Measurements from ENCODE around the gene IGSF9B. TPM values are rescaled to one million over a fixed set of nuclear protein-coding genes. Genes with fewer than 3 reads are reported as not detected.

IGSF9B gene
- total RNA-seq, 1 donor from 2014 or later = 38.9 TPM

DNA sequence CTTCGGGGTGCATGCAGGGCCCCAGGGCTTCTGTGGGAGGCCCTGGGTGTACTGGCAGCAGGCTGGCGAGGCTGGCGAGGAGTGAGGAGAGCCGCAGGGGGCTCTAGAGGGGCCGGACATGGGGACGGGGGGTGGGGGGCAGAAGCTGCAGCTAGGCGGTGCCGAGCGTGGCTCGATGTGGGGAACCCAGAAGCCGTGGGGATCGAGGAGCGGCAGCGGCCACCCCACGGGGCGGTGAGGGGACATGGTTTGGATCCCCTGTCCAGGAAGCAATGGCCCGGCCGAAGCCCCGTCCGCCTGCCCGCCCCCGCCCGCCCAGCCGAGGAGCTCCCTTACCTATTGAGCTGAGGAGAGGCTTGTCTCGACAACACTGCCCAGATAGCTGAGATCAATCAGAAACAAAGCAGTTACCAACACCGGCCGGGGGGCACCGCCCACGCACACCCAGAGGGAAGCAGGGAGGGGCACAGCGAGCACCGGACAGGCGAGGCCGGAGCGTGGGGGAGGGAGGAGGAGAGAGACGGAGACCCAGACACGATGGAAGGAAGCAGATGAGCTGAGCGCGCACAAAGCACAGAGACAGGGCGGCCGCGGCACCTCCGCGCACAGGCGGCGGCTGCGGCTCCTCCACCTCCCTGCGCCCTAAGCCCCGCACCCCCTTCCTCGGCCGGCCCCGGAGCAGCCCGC, 38.7 kb downstream of the IGSF9B start:
- DNase-seq = no peak
- ATAC-seq (ENCODE audit: poor library complexity) = no peak
- intact Hi-C loops (cut with DNase I) = no loop called here

DNA sequence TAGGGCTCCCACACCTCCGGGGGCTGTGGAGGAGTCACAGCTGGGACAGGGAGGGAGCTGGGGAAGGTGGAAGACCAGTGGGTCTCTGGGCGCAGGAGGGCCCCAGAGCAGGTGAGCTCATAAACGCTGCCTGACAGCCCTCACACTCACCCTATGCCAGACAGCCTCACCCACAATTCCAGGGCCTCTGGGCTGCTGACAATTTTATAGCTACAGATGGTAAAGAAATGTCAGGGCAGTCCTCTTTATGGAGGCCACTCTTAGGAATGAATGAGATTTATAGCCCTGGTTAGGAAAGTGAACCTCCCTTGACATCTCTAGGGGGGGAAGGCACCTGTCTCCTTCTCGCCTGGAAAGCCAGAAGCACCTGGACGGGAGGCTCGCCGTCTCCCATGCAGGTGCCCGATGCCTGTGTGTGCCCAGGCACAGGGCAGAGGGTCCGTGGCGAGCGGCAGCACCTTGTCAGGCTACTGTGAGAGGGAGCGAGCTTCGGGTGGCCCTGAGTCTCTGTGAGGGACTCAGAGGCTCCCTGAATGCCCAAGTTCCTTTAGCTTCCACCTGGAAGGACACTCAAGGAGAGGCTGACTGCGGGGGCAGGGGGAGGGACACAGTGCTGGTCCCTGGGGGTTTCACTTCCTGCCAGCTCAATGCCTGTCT, 39.9 kb downstream of the IGSF9B start:
- intact Hi-C loops (cut with DNase I) = no loop called here
- ATAC-seq (ENCODE audit: poor library complexity) = no peak
- DNase-seq = no peak

DNA sequence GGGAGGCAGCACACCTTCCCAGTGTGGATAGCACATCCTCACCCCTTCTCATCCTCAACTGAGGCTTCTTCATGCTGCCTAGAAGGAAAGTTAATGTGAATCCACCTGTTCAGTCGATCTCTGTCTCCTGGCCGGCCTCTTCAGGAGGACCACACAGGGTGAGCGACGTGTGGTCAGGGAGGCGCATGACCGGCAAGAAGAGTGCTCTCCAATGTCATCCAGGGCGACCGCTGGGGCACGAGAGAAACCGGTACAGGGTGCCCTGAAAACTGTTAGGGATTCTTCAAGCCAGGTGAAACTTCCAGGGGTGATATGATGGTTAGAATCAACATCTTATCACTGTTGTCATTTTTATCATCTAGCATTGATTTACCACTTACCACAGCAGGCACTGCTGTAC, 43.0 kb downstream of the IGSF9B start:
- DNase-seq (no peak), ATAC-seq (ENCODE audit: poor library complexity) (no peak)
- intact Hi-C loops (cut with DNase I) = no loop called here

DNA sequence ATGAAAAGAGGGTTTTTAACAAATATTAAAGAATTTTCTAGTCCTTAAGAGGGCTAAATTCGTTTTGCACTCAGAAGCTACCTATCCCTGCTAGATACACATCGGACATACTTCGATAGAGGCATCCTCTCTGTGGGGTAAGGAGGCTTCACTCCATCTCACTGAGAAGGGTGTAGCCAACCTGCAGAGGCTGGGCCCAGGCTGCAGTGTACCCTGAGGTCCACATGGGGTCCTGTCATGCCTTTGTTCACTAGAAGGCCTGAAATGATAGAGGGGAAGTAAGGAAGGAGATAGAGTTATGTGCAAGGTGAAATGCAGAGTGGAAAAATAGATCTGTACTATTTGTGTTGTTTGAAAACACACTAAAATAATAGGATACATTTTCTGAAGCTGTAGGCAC, 45.6 kb downstream of the IGSF9B start:
- DNase-seq = no peak
- intact Hi-C loops (cut with DNase I) = no loop called here
- ATAC-seq (ENCODE audit: poor library complexity) = no peak

DNA sequence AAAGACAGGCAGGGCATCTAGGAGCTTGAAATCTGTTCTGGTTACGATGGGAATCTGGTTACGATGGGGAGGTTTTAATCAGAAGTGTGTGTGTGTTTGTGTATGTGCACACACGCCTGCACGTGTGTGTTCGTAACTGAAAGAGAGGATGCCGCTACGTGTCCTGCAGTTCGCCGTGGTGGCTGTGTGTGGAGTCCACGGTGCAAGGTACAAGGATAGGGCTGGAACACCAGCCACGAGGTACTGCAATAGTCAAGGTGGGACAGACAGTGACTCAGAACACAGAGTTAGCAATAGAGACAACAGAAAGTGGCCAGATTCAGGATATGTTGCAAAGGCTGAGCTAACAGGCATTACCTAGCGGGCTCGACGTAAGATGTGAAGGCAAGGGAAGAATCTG, 46.7 kb downstream of the IGSF9B start:
- DNase-seq (no peak), ATAC-seq (ENCODE audit: poor library complexity) (no peak)
- intact Hi-C loops (cut with DNase I) = no loop called here

DNA sequence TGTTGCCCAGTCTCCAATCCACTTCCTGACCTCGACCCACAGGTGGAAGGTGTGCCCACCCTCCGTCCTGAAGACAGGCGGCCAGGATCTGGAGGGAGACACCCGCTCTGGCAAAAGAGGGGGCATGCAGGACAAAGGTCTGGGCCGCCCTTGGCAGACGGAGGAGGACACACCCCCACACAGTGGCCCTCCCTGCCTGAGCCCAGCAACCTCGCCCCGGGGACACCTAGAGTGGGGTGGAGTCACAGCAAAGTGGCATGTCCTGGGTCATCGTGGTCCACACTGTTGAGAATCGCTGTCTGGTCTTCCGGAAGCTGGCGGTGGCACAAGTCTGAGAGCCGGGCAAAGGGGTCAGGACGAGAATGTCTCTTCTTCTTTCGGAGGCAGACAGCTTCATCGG, 47.9 kb downstream of the IGSF9B start:
- intact Hi-C loops (cut with DNase I) = no loop called here
- no peak for DNase-seq
- ATAC-seq (ENCODE audit: poor library complexity) = no peak

DNA sequence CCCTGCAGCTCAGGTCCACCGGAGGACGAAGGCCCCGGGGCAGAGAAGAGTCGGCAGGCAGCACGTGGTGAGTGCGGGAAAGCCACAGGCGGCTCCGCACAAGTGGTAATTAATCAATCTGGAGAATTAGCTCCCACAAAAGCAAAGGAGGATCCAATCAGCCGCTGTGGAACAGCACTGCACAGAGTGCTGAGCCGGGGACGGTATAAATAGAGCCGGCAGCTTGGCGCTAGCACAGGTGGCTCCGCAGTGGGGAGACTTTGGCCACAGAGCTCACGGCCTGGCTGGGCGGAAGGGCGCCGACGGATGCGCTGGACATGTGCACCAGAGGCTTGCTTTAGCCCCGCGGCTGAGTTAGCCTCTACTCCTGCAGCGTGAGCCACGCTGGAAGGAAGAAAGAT, 48.9 kb downstream of the IGSF9B start:
- DNase-seq (no peak), ATAC-seq (ENCODE audit: poor library complexity) (no peak)
- intact Hi-C loops (cut with DNase I) = no loop called here

DNA sequence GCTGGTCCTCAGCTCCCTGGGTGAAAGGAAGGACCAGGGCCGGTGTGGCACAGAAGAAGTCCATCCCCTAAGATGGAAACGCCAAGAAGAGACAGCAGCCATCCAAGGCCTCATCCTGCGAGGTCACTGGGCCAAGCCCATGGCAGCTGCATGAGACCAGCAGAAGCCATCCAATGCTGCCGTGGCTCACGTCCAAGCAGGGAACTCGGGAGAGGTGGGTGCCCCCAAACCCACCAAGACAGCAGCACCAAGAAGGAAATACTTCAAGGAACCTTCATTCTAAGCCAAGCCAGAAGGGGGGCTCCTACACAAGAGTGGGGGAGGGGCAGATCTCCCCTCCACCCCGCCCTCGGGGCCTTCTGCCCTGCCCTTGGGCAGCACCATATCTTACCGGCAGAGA, 49.6 kb downstream of the IGSF9B start:
- ATAC-seq (ENCODE audit: poor library complexity) = no peak
- no peak for DNase-seq
- intact Hi-C loops (cut with DNase I) = no loop called here

DNA sequence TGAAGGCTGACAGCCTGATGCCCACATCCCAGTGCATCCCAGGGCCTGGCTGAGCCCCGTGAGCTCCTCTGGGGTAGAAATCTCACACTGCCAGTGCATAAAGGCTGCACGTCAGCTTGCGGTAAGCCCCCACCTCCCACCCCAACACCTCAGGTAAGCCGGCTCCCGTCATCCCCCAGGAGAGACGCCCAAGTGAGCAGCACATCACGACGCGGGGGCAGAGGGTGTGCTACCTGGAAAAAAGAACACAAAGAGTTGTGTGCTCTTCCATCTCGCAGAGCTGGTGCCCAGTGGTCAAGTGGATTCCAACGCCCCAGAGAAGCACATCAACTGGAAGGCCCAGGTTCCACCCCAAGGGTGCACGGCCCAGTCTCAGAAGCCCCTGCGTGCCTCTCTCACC, 50.0 kb downstream of the IGSF9B start:
- ATAC-seq (ENCODE audit: poor library complexity) = no peak
- intact Hi-C loops (cut with DNase I) = no loop called here
- no peak for DNase-seq

DNA sequence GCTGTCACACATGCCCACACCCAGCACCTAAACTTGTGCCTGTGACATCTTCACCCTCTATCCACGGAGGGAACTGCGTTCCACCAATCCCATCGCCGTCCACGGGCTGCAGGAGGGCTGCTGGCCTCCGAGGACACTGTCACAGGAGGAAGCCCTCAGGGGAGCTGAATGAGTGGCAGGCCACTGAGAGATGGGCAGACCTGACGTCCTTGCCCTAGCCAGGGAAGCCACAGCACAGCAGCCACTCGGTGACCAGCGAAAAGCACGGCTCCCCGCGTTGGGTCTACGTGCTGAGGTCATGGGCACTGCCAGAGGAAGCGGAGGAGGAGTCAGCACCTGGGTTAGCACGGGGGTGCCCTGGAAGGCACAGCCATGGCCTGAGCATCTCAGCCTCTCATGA, 50.5 kb downstream of the IGSF9B start:
- intact Hi-C loops (cut with DNase I) = no loop called here
- DNase-seq = no peak
- ATAC-seq (ENCODE audit: poor library complexity) = no peak

DNA sequence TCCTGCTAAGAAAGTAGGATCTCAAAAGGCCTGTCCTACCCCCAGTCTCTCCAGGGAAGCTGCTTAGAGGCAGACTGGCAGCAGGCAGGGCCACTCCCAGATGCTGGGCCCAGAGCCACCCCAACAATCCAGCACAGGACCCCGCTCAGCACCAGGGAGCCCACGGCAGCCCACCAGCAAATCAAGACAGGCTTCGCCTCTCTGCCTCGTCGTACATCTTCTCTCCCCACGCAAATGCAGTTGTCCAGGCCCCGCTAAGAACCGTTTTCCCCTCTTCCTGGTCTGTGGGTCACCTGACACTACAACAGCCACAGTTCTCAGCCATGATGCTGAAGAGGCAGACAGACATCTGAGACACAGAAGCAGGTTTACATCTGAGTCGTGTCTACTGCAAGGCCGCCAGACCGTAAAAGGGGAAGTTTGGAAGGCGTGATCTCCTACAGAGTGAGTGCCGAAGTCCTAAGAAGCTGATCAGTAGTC, 51.1 kb downstream of the IGSF9B start:
- ATAC-seq (ENCODE audit: poor library complexity) (no peak), DNase-seq (no peak)
- intact Hi-C loops (cut with DNase I) = no loop called here

DNA sequence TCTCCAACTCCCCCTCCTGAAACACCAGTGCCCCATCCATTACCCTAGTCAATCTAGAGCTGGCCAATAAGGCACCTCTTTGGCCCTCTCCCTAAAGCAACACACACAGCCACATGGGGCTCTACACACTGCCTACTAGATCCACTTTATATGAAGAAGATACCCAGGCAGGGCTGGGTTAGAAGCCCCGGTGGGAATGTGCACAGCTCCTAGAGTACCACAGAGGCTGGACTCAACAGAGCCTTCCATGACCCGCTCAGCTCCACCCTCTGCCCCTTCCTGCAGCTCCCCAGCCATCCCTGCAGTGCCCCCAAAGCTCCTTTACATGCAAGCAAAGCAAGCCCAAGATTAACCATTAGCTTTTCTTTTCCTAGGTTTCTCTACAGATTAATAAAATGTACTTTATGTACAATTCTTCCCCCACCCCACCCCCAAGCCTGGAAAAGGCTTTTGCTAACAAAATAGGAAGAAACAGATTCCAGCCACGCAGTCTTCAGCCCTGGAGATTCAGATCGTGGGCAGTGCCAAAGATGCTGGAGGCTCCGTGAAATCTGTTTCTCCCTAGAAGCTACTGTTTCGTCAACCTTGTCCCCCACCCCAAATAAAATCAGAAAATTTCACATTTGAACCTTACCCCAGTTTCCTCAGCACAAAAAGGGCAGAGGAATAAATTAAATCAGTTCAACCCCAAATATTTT, 51.8 kb downstream of the IGSF9B start:
- intact Hi-C loops (cut with DNase I) = no loop called here

DNA sequence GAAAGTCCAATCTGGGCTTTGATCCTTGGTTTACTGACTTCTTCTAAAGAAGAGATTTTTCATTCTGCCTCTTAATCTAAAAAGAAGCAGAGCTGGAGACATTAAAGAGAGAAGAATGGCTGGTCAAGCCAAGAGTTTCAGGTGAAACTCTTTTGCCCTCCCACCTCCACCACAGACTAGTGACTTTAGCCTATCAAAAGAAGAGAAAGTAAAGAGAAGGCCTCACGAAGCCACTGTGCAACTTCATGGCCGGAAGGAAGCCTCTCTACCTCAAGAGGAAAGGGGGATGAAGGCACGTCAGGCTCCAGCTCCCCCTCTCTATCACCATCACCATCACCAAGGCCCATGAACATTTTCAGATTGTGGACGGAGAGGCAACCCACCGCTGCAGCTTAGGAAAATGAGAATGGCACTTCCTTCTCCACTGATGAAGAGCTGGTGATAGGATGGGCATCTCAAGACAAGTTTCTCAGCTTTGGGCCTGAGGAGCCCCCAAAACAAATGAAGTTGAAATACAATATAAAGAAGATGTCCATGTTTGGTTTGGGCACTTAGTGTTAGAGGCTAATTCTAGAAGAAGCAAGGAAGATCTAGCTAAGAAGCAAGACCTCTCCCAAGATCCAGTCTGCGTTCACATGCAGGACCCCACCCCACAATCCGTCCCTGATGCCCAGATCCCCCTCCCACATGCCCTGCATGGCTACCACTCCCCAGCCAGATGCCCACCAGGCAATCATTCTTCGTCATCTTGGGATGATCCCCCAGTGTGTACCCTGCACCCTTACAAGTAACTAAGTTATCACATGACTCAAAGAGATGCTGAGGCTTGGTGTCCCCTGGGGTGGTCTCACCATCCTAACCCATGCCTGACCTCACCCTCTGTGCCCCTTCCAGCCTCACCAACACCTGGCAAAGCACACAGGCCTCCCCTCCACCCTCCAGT, 52.6 kb downstream of the IGSF9B start:
- intact Hi-C loops (cut with DNase I) = no loop called here
- no peak for ATAC-seq (ENCODE audit: poor library complexity)
- DNase-seq = no peak

More for the DNA sequence above, 51.8 kb downstream of the IGSF9B start:
- ATAC-seq (ENCODE audit: poor library complexity) = no peak
- no peak for DNase-seq

DNA sequence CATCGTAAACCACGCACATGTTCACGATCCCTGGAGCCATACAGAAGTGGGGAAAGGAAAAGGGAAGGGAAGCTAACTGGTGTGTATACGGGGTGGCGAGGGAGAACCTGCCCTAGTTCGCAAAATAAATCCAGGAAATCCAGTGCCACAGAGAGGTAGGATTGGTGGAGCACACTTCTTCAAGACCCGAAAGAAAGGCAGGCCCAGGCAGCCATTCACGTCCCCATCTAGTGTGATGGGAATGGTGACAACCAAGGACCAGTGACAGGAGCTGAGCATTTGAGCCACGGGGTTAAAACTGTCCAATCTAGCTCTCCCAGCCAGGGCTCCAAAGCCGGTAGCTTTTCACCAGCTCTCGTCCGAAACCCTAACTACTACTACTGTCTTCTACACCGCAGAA, 53.7 kb downstream of the IGSF9B start:
- intact Hi-C loops (cut with DNase I) = no loop called here
- no peak for DNase-seq

DNA sequence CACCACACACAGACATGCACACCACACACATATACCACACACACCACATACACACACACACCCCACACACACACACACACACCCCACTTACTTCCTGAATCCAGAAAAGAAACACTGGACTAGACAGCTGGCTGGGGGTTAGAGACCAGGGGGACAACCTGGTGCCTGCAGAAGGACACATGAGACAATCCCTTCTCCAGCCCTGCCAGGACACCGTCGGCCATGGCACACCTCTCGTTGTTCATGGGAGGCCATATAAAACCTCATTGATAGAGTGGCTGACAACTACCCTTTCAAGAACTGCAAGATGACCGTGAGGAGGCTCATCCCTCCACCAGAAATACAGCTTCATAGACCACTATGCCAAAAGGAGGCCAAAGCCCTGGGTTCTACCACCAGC, 54.3 kb downstream of the IGSF9B start:
- no peak for ATAC-seq (ENCODE audit: poor library complexity)
- intact Hi-C loops (cut with DNase I) = no loop called here
- no peak for DNase-seq

More for the DNA sequence above, 53.7 kb downstream of the IGSF9B start:
- ATAC-seq (ENCODE audit: poor library complexity) = no peak

DNA sequence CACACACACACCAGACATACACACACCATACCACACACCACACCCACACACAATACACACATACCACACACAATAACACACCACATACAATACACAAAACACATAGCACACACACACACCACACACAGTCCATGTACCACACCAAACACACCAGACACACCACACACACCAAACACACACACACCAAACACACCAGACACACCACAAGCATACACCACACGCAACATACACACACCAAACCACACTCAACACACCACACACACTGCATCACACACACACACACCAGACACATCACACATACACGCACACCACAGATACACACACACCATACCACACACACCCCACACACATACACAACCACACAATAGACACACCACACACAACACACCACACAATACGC, 54.8 kb downstream of the IGSF9B start:
- DNase-seq (no peak), ATAC-seq (ENCODE audit: poor library complexity) (no peak)
- intact Hi-C loops (cut with DNase I) = no loop called here

DNA sequence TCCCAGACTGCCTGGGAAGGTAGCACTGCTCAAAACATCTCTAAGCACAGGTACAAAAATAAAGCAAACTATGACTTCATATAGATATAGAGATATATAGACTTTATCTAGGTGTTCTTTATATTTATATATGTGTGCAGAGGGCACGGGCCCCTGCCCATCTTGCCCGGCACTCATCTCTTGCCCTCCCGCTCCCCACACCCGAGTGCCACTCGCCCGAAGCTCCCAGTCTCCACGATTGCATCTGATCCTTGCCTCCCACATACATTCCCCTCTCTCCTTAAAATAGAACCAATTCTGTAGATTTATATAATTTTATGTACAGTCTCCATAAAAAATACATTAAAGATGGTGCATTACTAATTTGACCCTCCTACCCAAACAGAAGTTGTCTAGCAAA, 55.5 kb downstream of the IGSF9B start:
- DNase-seq = no peak
- intact Hi-C loops (cut with DNase I) = no loop called here
- no peak for ATAC-seq (ENCODE audit: poor library complexity)

DNA sequence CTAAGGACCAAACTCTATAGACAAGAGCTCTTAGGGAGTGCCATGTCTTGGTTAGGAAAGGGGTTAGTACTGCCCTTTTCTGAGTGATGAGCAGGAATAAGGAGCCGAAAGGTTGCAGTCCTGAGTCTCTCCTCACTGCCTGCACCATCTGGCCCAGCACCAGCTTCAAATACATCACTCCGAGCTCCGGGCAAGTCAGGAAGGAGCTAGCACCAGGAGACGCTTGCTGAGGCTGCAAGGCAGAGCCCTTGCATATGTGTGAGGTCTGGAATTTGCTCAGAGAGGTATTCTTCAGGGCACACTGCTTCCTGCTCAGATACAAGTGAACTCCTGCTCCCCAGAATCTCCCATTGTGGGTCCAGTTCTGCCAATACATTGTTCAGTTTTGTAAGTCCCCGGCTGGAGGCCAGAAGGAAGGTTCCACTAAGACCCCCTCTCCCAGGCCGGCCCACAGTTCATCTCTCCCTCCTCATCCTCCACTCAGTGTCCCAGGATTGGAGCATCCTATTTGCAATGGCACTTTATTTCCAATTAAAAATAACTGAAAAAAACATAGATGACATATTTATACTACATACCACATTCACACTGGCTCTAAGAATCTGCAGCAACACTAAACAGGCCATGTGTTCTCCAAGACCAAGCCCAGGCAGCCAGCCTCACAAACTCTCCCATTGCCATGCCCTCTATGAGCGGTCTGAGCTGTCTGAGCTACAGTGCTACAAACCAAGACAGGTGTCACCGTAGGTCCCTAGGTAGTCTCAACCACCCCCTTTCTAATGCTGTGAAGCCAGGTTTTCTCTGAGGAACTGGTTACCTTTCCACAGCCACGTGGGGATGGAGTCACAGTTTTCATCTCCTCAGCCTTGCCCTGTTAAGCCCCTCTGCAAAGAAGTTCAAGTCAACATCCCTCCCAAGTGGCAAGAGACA, 56.3 kb downstream of the IGSF9B start:
- intact Hi-C loops (cut with DNase I) = no loop called here
- no peak for ATAC-seq (ENCODE audit: poor library complexity)

More for the DNA sequence above, 56.3 kb downstream of the IGSF9B start:
- DNase-seq = no peak

All from Right ventricle myocardium superior (tissue), 1 donor.